Measurements from ENCODE around the gene CIRBP. TPM values are rescaled to one million over a fixed set of nuclear protein-coding genes. Genes with fewer than 3 reads are reported as not detected.
A peak's percentile ranks its signal among the peaks of the same experiment; 100 is the strongest.

CIRBP gene
- total and polyA plus RNA-seq, 2 of the 13 experiments (the other 11 are each of a cell fraction or from before 2014, with no cell fraction given), result 133 to 140 TPM

- 0 out of 2 replicates have a peak, but pooled peaks have one; percentile 15 for TF ChIP-seq ZNF205 (CRISPR knock-in tag; IDR thresholded peaks at IDR 0.05)
- no peak; the same call in 1 of the 2 replicates for TF ChIP-seq ZSCAN9 (CRISPR knock-in tag; IDR thresholded peaks at IDR 0.05; ENCODE audit: borderline replicate concordance)
- no peak for TF ChIP-seq SCMH1 (CRISPR knock-in tag; IDR thresholded peaks at IDR 0.05; ENCODE audit: borderline replicate concordance)
- TF ChIP-seq ZNF549 (CRISPR knock-in tag; IDR thresholded peaks at IDR 0.05), result no peak
- no peak for TF ChIP-seq JDP2 (CRISPR knock-in tag; IDR thresholded peaks at IDR 0.05; ENCODE audit: borderline replicate concordance)
- no peak for TF ChIP-seq HNRNPUL1 (IDR thresholded peaks at IDR 0.05; ENCODE audit: low read depth, low read length)
- no peak for TF ChIP-seq AHR (CRISPR knock-in tag; IDR thresholded peaks at IDR 0.05)
- no peak; the same call in 1 of the 2 replicates for TF ChIP-seq PBX2 (CRISPR knock-in tag; IDR thresholded peaks at IDR 0.05)
- peak; percentile 93; the same call in 1 of the 2 replicates for TF ChIP-seq ZZZ3 (CRISPR knock-in tag; IDR thresholded peaks at IDR 0.05; ENCODE audit: borderline replicate concordance)
- TF ChIP-seq TBX2 (CRISPR knock-in tag; IDR thresholded peaks at IDR 0.05; ENCODE audit: borderline replicate concordance), result peak; percentile 90
- peak; percentile 95 for TF ChIP-seq POLR2G (IDR thresholded peaks at IDR 0.05; ENCODE audit: low read depth, low read length)
- TF ChIP-seq ZNF839 (CRISPR knock-in tag; IDR thresholded peaks at IDR 0.05; ENCODE audit: borderline replicate concordance), result no peak
- TF ChIP-seq RXRB (CRISPR knock-in tag; IDR thresholded peaks at IDR 0.05; ENCODE audit: borderline replicate concordance), result peak; percentile 90
- no peak for TF ChIP-seq SMYD3 (CRISPR knock-in tag; IDR thresholded peaks at IDR 0.05)
- TF ChIP-seq ZNF598 (CRISPR knock-in tag; IDR thresholded peaks at IDR 0.05; ENCODE audit: borderline replicate concordance), result peak; percentile 81; the same call in 1 of the 2 replicates
- no peak for TF ChIP-seq CREB3 (CRISPR knock-in tag; IDR thresholded peaks at IDR 0.05)
- TF ChIP-seq ZNF790 (CRISPR knock-in tag; IDR thresholded peaks at IDR 0.05; ENCODE audit: borderline replicate concordance), result peak; percentile 74; the same call in 1 of the 2 replicates
- TF ChIP-seq ZNF788 (CRISPR knock-in tag; IDR thresholded peaks at IDR 0.05; ENCODE audit: borderline replicate concordance), result peak; percentile 92
- TF ChIP-seq ZNF891 (CRISPR knock-in tag; IDR thresholded peaks at IDR 0.05), result peak; percentile 89
- TF ChIP-seq ZNF207 (IDR thresholded peaks at IDR 0.05; ENCODE audit: borderline replicate concordance), result no peak
Measured at GRCh38 chr19:1259206-1259875, 9.8 kb upstream of the CIRBP start (continued).

Data from HepG2 (cell line).